HepG2 (cell line): ENCODE data around the gene TMPO. TPM values are rescaled to one million over a fixed set of nuclear protein-coding genes. Genes with fewer than 3 reads are reported as not detected.

Source experiments
- ARID4A ChIP-seq: sonication (generic); formaldehyde crosslinking; IDR thresholded peaks from 2 replicates; pipeline ENCODE4 v1.5.0; 2020; ENCODE audit warnings: mild to moderate bottlenecking, missing genetic modification reagents, borderline replicate concordance
- CBX5 ChIP-seq: sonication (generic); formaldehyde crosslinking; IDR thresholded peaks from 2 replicates; pipeline ENCODE4 v1.4.0; 2020; ENCODE audit warnings: missing genetic modification reagents, borderline replicate concordance
- HMG20A ChIP-seq: IDR thresholded peaks from 2 replicates; pipeline ENCODE4 v1.6.1; 2016; ENCODE audit warnings: borderline replicate concordance
- HNF1B ChIP-seq: sonication (generic); formaldehyde crosslinking; IDR thresholded peaks from 2 replicates; pipeline ENCODE4 v1.5.1; 2020; ENCODE audit warnings: mild to moderate bottlenecking, moderate library complexity, missing genetic modification reagents
- KDM2A ChIP-seq: sonication (generic); formaldehyde crosslinking; IDR thresholded peaks from 2 replicates; pipeline ENCODE4 v1.4.0; 2020; ENCODE audit warnings: low read depth, missing genetic modification reagents, borderline replicate concordance
- NKX3-1 ChIP-seq: sonication (generic); formaldehyde crosslinking; IDR thresholded peaks from 2 replicates; pipeline ENCODE4 v1.5.0; 2020; ENCODE audit warnings: missing genetic modification reagents
- PATZ1 ChIP-seq: sonication (generic); formaldehyde crosslinking; IDR thresholded peaks from 2 replicates; pipeline ENCODE4 v1.4.0; 2020; ENCODE audit warnings: missing genetic modification reagents
- PITX1 ChIP-seq: sonication (generic); formaldehyde crosslinking; IDR thresholded peaks from 2 replicates; pipeline ENCODE4 v1.5.1; 2020; ENCODE audit warnings: mild to moderate bottlenecking, missing genetic modification reagents
- PTBP1 ChIP-seq: fragments of 200-400 bp; formaldehyde crosslinking; IDR thresholded peaks from 2 replicates; pipeline ENCODE4 v1.6.1; 2018; ENCODE audit warnings: low read length, low read depth; ENCODE audit not compliant: poor library complexity, severe bottlenecking
- RNF2 ChIP-seq: fragments of 450-650 bp; conservative IDR thresholded peaks from 2 replicates; pipeline ENCODE4 v1.6.1; 2016; ENCODE audit warnings: low read depth
- YEATS4 ChIP-seq: sonication (generic); formaldehyde crosslinking; IDR thresholded peaks from 2 replicates; pipeline ENCODE4 v1.4.0; 2020; ENCODE audit warnings: missing genetic modification reagents, borderline replicate concordance
- ZNF18 ChIP-seq: sonication (generic); formaldehyde crosslinking; IDR thresholded peaks from 2 replicates; pipeline ENCODE4 v1.8.0; 2022; ENCODE audit warnings: mild to moderate bottlenecking, missing genetic modification reagents; ENCODE audit not compliant: insufficient replicate concordance
- ZNF317 ChIP-seq: sonication (generic); formaldehyde crosslinking; IDR thresholded peaks from 2 replicates; pipeline ENCODE4 v1.5.0; 2020; ENCODE audit warnings: mild to moderate bottlenecking, missing genetic modification reagents
- ZNF670 ChIP-seq: sonication (generic); formaldehyde crosslinking; IDR thresholded peaks from 2 replicates; pipeline ENCODE4 v1.8.0; 2022; ENCODE audit warnings: mild to moderate bottlenecking, missing genetic modification reagents, borderline replicate concordance
- polyA plus RNA-seq, 8 experiments: library from polyadenylated mRNA; depleted of rRNA in 3 of 8; stranded (reverse) in 7 of 8; unstranded in 1 of 8; fragments of >200 nt; fragmentation: Illumina TruSeq in 4 of 8; extraction: Trizol in 4 of 8; gene quantifications; 2 replicates each; pipeline versions ENCODE4 v1.2.1 to v1.2.3, GENCODE V29; 2011 to 2016; ENCODE audit warnings: low read depth in 4 of 8, missing spikeins in 1 of 8, mixed read lengths in 1 of 8; ENCODE audit not compliant: insufficient read depth in 1 of 8
- total RNA-seq, 5 experiments: library from RNA; depleted of rRNA; stranded (reverse); fragments of >200 nt; fragmentation: Illumina TruSeq; extraction: Trizol; gene quantifications; 2 replicates each; pipeline ENCODE4 v1.2.3, GENCODE V29; 2016; ENCODE audit warnings: low read depth in 1 of 5

The TMPO gene
- total and polyA plus RNA-seq, 2 of the 13 experiments (the other 11 are each of a cell fraction or from before 2014, with no cell fraction given), result 24.2 to 167 TPM

GRCh38 chr12:98490501-98491453 lies 24.6 kb upstream of the TMPO start (continued):
- peak; percentile 84 for TF ChIP-seq HNF1B (CRISPR knock-in tag)
- no peak for TF ChIP-seq NKX3-1
- peak; percentile 66; the same call in 1 of the 2 replicates for TF ChIP-seq HMG20A (CRISPR knock-in tag)
- peak; percentile 13 for TF ChIP-seq ZNF18 (CRISPR knock-in tag)
- TF ChIP-seq ZNF317 (CRISPR knock-in tag), result peak; percentile 66; the same call in 1 of the 2 replicates
- TF ChIP-seq PITX1 (CRISPR knock-in tag), result peak; percentile 81; the same call in 1 of the 2 replicates
- TF ChIP-seq ARID4A (CRISPR knock-in tag), result peak; percentile 58; the same call in 1 of the 2 replicates
- peak; percentile 27; the same call in 1 of the 2 replicates for TF ChIP-seq PATZ1
- peak; percentile 58; the same call in 1 of the 2 replicates for TF ChIP-seq CBX5 (CRISPR knock-in tag)
- peak; percentile 77; the same call in 1 of the 2 replicates for TF ChIP-seq YEATS4
- TF ChIP-seq ZNF670 (CRISPR knock-in tag), result peak; percentile 73; the same call in 1 of the 2 replicates
- no peak for TF ChIP-seq PTBP1
- TF ChIP-seq KDM2A (CRISPR knock-in tag), result peak; percentile 70
- TF ChIP-seq RNF2, result no peak
